GM18909 (cell line): ENCODE measurements around the gene MYLIP.

Experiments
- ATAC-seq: cut with Tn5 transposase; IDR thresholded peaks from one replicate; pipeline ENCODE4 v1.9.1; 2021; ENCODE audit warnings: mild to moderate bottlenecking; ENCODE audit not compliant: unreplicated experiment, poor library complexity

The MYLIP gene

GRCh38 chr6:16196984-16197546, 68.2 kb downstream of the MYLIP start:
- no peak for ATAC-seq
